Left hindlimb (tissue), 1 donor: ENCODE results near the gene FANCE.
"Not testable (repeated sequence)": the region's sequence is repeated elsewhere in the genome, so short reads cannot be mapped to it uniquely, and the experiment has no call there.

Experiments
- DNase-seq: peaks from one replicate; pipeline ENCODE4 v3.0.0-alpha.2; 2018

FANCE gene

DNA sequence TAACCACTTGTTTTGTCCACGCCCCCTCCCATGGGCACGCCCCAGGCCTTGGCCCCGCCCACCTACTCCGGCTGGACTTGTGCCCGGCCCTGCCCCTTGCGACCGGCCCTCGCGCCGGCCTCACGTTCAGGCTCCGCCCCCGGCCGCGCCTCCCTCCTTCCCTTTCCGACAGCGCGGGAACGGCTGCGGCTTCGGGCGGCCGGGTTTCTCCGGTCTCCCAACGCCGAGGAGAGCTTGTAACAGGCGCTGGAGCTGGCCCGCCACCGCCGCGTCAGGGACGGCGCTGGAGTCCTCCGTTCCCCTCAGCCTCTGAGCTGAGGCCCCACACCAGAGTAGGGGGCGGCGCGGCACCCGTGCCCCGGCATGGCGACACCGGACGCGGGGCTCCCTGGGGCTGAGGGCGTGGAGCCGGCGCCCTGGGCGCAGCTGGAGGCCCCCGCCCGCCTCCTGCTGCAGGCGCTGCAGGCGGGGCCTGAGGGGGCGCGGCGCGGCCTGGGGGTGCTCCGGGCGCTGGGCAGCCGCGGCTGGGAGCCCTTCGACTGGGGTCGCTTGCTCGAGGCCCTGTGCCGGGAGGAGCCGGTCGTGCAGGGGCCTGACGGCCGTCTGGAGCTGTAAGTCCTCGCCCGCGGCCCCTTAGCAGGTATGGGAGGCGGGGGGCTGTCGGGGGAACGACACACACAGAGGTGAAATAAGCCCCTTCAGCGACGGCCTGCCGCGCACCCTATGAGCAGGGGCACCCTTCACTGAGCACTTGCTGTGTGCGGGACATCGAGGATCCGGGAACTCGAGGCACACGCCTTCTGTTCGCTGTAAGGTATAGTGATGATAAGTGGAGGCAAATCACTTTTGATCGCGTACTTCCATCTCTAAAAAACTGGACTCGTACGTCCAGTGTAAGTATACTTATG is at the start of gene FANCE:
Gene FANCE (plus strand): TSS at position 156 of the 908 bp plus-strand sequence. CDS start 208 bp downstream, at position 364.
- DNase-seq: peak; percentile 96

DNA sequence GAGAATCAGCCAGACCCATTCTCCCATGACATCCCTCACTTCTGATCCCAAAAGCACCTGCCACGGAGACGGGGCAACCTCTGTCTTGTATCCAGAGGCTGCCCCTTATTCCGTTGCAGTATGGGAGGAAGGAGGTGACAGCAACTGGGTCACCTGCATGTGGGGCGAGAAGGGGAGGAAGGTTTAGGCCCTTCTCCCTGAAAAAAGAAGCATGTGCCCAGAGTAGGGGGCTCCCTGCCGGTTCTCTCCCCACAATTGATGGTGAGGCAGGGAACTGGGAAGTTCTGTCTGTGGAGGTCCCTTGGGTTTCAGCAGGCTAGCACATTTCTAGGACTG is 49.3 kb upstream of the FANCE start:
- DNase-seq: no peak

- no peak for DNase-seq
These were observed 48.3 kb upstream of the FANCE start for GRCh38 chr6:35403544-35404442.

GRCh38 chr6:35406711-35407485 is 45.2 kb upstream of the FANCE start:
- no peak for DNase-seq

DNA sequence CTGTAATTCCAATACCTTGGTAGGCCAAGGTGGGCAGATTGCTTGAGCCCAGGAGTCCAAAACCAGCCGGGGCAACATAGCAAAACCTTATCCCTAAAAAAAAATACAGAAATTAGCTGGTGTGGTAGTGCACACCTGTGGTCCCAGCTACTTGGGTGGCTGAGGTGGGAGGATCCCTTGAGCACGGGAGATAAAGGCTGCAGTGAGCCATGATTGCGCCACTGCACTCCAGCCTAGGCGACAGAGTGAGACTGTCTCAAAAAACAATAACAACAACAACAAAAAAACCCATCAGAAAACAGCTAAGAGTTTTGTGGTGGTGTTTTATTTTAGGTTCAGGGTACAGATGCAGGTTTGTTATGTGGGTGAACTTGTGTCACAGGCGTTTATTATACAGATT is 42.9 kb upstream of the FANCE start:
- no peak for DNase-seq

DNA sequence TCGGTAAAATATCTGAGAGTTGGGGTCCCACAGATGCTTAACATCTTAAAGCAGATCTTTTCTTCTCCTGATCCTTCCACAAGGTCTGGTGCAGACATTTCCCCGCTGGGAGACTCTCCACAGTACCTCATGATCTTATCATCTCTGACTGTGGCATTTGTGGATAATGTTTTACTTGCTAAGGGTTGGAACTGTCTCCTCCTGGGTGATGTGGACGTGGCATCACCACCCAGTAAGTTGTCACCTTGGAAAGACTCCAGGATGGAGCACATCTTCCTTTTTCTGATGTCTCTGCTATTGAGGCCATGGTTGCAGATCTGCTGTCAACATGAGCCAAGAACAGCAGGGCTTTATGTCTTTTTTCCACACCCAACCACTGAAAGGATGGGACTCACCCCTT is 42.0 kb upstream of the FANCE start:
- no peak for DNase-seq

DNA sequence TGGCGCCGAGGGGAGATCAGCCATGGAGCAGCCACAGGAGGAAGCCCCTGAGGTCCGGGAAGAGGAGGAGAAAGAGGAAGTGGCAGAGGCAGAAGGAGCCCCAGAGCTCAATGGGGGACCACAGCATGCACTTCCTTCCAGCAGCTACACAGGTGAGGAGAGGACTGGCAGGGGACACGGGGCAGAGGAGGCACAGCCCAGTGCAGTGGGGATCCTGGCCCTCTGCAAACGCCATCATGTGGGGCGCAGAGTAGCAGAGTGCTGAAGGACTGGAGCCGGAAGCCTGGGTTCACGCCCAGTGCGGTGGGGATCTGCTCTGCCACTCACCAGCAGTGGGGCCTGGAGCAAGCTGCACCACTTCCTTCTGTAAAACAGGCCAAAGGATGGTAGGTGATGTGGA is 41.1 kb upstream of the FANCE start:
- no peak for DNase-seq

- DNase-seq: no peak
These were observed 40.0 kb upstream of the FANCE start for GRCh38 chr6:35412102-35412501.

DNA sequence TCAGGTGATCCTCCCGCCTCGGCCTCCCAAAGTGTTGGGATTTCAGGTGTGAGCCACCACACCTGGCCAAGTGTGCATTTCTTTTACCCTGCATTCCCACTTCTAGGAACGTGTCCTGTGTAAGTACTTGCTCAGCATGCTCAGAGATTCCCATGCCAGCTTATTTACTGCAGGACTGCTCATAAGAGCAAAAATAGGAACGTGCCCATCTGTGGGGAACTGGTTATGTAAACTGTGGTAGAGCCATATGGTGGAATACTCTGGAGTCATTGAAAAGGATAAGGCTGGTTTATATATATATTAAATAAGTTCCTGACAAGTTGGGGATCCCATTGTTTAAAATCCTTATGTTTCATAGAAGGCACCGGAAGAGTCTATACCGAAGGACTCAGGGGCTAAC is 38.2 kb upstream of the FANCE start:
- DNase-seq: no peak

- no peak for DNase-seq
These were observed 36.9 kb upstream of the FANCE start for GRCh38 chr6:35415065-35415891.

GRCh38 chr6:35417979-35418661 is 34.0 kb upstream of the FANCE start:
- no peak for DNase-seq

GRCh38 chr6:35419417-35419816 is 32.7 kb upstream of the FANCE start:
- no peak for DNase-seq

DNA sequence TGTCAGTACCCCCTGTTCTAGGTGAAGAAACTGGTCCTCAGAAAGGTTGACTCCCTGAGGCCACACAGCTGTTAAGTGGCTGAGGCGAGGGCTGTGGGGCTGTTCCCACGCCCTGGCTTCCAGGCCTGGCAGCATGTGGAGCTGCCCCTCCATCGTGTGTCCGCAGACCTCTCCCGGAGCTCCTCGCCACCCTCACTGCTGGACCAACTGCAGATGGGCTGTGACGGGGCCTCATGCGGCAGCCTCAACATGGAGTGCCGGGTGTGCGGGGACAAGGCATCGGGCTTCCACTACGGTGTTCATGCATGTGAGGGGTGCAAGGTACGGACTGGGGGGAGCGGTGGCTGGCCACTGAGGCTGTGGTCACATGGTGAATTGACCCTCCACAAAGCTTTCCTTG is 32.2 kb upstream of the FANCE start:
- DNase-seq: no peak

- DNase-seq: no peak
These were observed 26.9 kb upstream of the FANCE start for GRCh38 chr6:35425284-35425683.

DNA sequence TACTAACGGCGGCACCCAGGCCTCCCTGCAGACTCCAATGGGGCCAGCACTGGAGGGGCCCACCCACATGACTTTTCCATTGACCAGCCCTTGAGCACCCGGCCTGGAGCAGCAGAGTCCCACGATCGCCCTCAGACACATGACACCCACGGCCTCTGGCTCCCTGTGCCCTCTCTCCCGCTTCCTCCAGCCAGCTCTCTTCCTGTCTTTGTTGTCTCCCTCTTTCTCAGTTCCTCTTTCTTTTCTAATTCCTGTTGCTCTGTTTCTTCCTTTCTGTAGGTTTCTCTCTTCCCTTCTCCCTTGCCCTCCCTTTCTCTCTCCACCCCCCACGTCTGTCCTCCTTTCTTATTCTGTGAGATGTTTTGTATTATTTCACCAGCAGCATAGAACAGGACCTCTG is 26.1 kb upstream of the FANCE start:
- no peak for DNase-seq

- DNase-seq: no peak
These were observed 24.7 kb upstream of the FANCE start for GRCh38 chr6:35427435-35427834.

GRCh38 chr6:35427851-35428321 is 24.3 kb upstream of the FANCE start:
- DNase-seq: no peak

GRCh38 chr6:35428421-35429149 is 23.6 kb upstream of the FANCE start:
- DNase-seq: no peak

GRCh38 chr6:35429463-35429862 is 22.7 kb upstream of the FANCE start:
- no peak for DNase-seq

DNA sequence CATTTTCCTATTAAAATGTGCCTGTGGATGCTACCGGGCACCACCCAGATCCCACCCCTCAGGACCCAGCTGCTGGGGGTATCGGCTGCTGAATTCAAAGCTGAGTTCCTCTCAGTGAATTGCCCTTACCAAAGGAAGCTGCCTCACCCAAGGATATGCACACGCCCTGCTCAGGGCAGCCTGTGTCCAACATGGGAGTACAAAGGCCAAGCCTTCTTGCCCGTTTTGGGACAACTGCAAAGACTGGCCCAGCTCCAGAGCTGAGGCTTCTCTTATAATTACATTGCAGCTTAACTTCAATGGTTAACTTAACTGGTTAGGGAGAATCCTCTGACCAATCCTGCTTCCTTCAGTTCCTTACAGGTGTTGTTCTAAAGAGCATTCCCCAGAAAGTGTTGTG is 19.8 kb upstream of the FANCE start:
- DNase-seq: no peak

- DNase-seq: not testable (repeated sequence)
These were observed 19.4 kb upstream of the FANCE start for GRCh38 chr6:35432702-35433101.
